ENCODE results near the gene NGFR. TPM values are rescaled to one million over a fixed set of nuclear protein-coding genes. Genes with fewer than 3 reads are reported as not detected.

NGFR gene
- total and polyA plus RNA-seq, 2 donors (not counting 1 experiment from before 2014, with no cell fraction given): 0.31 to 1.6 TPM

- H3K79me2 ChIP-seq (ENCODE audit: control insufficient read depth, insufficient read depth, low read length): no peaks in the 10 kb centered on the region
- POLR2A ChIA-PET: no interaction called here
- no peak overlapping the region for H3K9ac ChIP-seq (ENCODE audit: low read length)
- CTCF ChIA-PET: interaction anchor here (0.7 kb wide), 1 partner anchor 12 kb away, joined by 3 read pairs; no protein-coding TSS in a partner anchor
- H3K4me1 ChIP-seq (ENCODE audit: control insufficient read depth in 2 of 2, insufficient read depth in 2 of 2, low read length in 2 of 2): no peaks in the 10 kb centered on the region
- H3K27me3 Mint-ChIP-seq: peaks cover 61% of the 10 kb centered on the region
- H3K27ac Mint-ChIP-seq: no peak overlapping the region
- H3K9me3 ChIP-seq (ENCODE audit: control extremely low read depth in 1 of 3, control insufficient read depth in 2 of 3, insufficient read depth in 1 of 3, low read length in 2 of 3): no peaks in the 10 kb centered on the region
- no peak overlapping the region for H3K4me3 Mint-ChIP-seq
- H3K27ac ChIP-seq (ENCODE audit: low read length in 2 of 2): no peak overlapping the region
- DNase-seq (no peak), ATAC-seq (ENCODE audit: low read depth) (no peak)
- no peaks in the 10 kb centered on the region for H4K20me1 ChIP-seq (ENCODE audit: control insufficient read depth, insufficient read depth, low read length, poor library complexity, severe bottlenecking)
- peaks cover 0 to 47% (median 10%) of the 10 kb centered on the region in 4 experiments for H3K27me3 ChIP-seq (replicated peaks in 1 of 4; ENCODE audit: control extremely low read depth in 1 of 4, control insufficient read depth in 3 of 4, insufficient read depth in 4 of 4, low read length in 3 of 4)
- TF ChIP-seq EZH2 (IDR thresholded peaks at IDR 0.05; ENCODE audit: borderline replicate concordance, insufficient read depth, low read depth, low read length, poor library complexity, severe bottlenecking) (no peak), CTCF (IDR thresholded peaks at IDR 0.05) (no peak)
- no peaks in the 10 kb centered on the region for H3K36me3 ChIP-seq (replicated peaks in 1 of 2; ENCODE audit: control extremely low read depth in 1 of 2, control insufficient read depth in 1 of 2, extremely low read depth in 1 of 2, insufficient read depth in 2 of 2, low read length in 1 of 2)
- H2AFZ ChIP-seq (ENCODE audit: insufficient read depth, low read depth, low read length, poor library complexity, severe bottlenecking): no peak overlapping the region
- no peaks in the 10 kb centered on the region for H3K4me1 Mint-ChIP-seq
- no peak overlapping the region for H3K4me2 ChIP-seq (replicated peaks; ENCODE audit: low read depth, low read length, poor library complexity, severe bottlenecking)
- intact Hi-C loops (cut with micrococcal nuclease): no loop called here
- H3K4me3 ChIP-seq (ENCODE audit: control extremely low read depth in 1 of 5, extremely low read depth in 1 of 5, insufficient read depth in 1 of 5, low read depth in 2 of 5, low read length in 4 of 5): no peak overlapping the region
- no peaks in the 10 kb centered on the region for H3K9me3 Mint-ChIP-seq (ENCODE audit: insufficient read depth)
- 24% methylated on average over 4 of the region's 5 CpGs for WGBS (ENCODE audit: insufficient coverage)
These were observed 38.7 kb upstream of the NGFR start for GRCh38 chr17:49456183-49456965.
